A673 (cell line): Measurements from ENCODE around the gene TOR2A. TPM values are rescaled to one million over a fixed set of nuclear protein-coding genes. Genes with fewer than 3 reads are reported as not detected.

Experiments
- BruUV-seq: library from RNA; stranded (reverse); fragments of 400-500 nt; replicated peaks from 2 replicates; lab custom pipeline; 2021; lab: Mats Ljungman, UMichigan
- CTCF ChIA-PET: fragments of 300-600 bp; sonication (Branson Sonifier 250); formaldehyde crosslinking; loops from one replicate; lab custom pipeline; 2022; ENCODE audit warnings: antibody characterized with exemption; lab: Charles Lee
- POLR2A ChIA-PET: fragments of 300-600 bp; sonication (Branson Sonifier 250); formaldehyde crosslinking; loops from one replicate; lab custom pipeline; 2022; ENCODE audit warnings: antibody characterized with exemption; ENCODE audit not compliant: low non-redundant PET; lab: Charles Lee
- DNase-seq: peaks from one replicate; pipeline ENCODE4 v3.0.0-alpha.2; 2015; ENCODE audit warnings: low spot score
- H3K27ac ChIP-seq: fragments of 200-600 bp; sonication (generic); 2 replicates; pipeline ENCODE4 v1.5.1; 2016; ENCODE audit warnings: mixed run types, low read depth, mild to moderate bottlenecking, mixed read lengths, antibody characterized with exemption, low read length; ENCODE audit not compliant: poor library complexity, severe bottlenecking
- H3K27me3 ChIP-seq: fragments of 200-600 bp; sonication (generic); replicated peaks from 2 replicates; pipeline ENCODE4 v1.6.1; 2017; ENCODE audit warnings: mixed run types, low read depth, mild to moderate bottlenecking, mixed read lengths, antibody characterized with exemption, low read length; ENCODE audit not compliant: insufficient read depth, poor library complexity
- H3K36me3 ChIP-seq: fragments of 200-600 bp; sonication (generic); 2 replicates; pipeline ENCODE4 v1.6.1; 2016; ENCODE audit warnings: mixed run types, mild to moderate bottlenecking, mixed read lengths, antibody characterized with exemption, low read length; ENCODE audit not compliant: insufficient read depth, poor library complexity, severe bottlenecking
- H3K4me1 ChIP-seq: fragments of 200-600 bp; sonication (generic); 2 replicates; pipeline ENCODE4 v1.6.1; 2017; ENCODE audit warnings: mixed run types, mild to moderate bottlenecking, mixed read lengths, antibody characterized with exemption, low read length; ENCODE audit not compliant: insufficient read depth, poor library complexity, severe bottlenecking
- H3K4me3 ChIP-seq: fragments of 200-600 bp; sonication (generic); 2 replicates; pipeline ENCODE4 v1.5.1; 2016; ENCODE audit warnings: low read depth, mixed run types, mild to moderate bottlenecking, mixed read lengths, low read length; ENCODE audit not compliant: poor library complexity, severe bottlenecking
- H3K9me3 ChIP-seq: fragments of 200-600 bp; sonication (generic); 2 replicates; pipeline ENCODE4 v1.6.1; 2016; ENCODE audit warnings: mixed run types, low read depth, mild to moderate bottlenecking, mixed read lengths, antibody characterized with exemption, low read length; ENCODE audit not compliant: poor library complexity, severe bottlenecking
- EZH2 ChIP-seq: fragments of 200-600 bp; sonication (generic); IDR thresholded peaks from 2 replicates; pipeline ENCODE4 v1.6.1; 2017; ENCODE audit warnings: borderline replicate concordance, low read depth, mild to moderate bottlenecking, mixed read lengths, antibody characterized with exemption, low read length; ENCODE audit not compliant: poor library complexity, severe bottlenecking
- intact Hi-C: fragments of 100-400 bp; cut with micrococcal nuclease; formaldehyde crosslinking; loops from one replicate; pipeline ENCODE4 v1.10.0; 2022; ENCODE audit not compliant: unreplicated experiment
- total RNA-seq: library from RNA; stranded (reverse); gene quantifications from 2 replicates; pipeline ENCODE4 v1.2.3, GENCODE V29; 2021
- TF ChIP-seq, protein P1 (sequence below): fragments of 300-800, 200-600 bp; sonication (generic); conservative IDR thresholded peaks from 2 replicates; pipeline ENCODE4 v1.5.1; 2017; ENCODE audit warnings: low read depth, mild to moderate bottlenecking, antibody characterized with exemption, low read length, moderate library complexity, mixed read lengths

The TOR2A gene
- total RNA-seq, 1 experiment from 2014 or later: 9.2 TPM

DNA sequence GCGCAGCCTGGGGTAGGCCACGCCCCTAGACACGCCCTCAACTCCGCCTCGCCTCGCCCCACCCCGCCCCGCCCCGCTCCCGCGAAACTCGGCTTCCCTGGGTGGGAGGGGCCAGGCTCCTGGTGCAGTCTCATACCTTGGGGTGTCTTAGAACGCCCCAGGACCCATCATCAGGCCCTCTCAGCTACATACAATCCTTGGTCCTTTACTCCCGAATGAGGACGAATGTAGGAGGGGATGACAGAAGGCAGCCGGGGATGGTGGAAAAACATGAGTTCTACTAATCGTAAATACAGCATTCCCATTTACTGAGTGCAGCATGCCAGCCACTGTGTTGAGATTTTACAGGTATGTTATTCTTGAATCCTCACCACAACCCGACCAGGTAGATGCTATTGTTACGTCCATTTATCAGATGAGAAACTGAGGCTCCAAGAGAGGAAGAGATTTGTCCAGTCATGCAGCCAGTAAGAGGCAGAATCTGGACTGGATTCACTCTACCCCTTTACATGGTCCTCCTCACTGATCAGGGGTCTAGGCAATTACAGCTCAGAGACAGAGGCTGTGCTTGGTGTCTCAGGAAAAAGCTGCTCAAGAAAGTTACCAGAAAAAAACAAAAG lies 36.6 kb upstream of the TOR2A start:
- H3K27me3 ChIP-seq: no peaks in the 10 kb centered on the region
- H3K4me1 ChIP-seq: peaks cover 7% of the 10 kb centered on the region
- no peaks in the 10 kb centered on the region for H3K36me3 ChIP-seq
- ChIA-PET CTCF (interaction anchor here (1.2 kb wide), 1 partner anchor 37 kb away, joined by 7 read pairs; the partner anchor contains the start of gene TOR2A), POLR2A (interaction anchor here (0.6 kb wide), 1 partner anchor 13 kb away, joined by 3 read pairs; no protein-coding TSS in a partner anchor)
- intact Hi-C loops: no loop called here
- no TSS peak for BruUV-seq
- H3K4me3 ChIP-seq: peak overlapping the region; percentile 42
- no peaks in the 10 kb centered on the region for H3K9me3 ChIP-seq
- DNase-seq: no peak
- H3K27ac ChIP-seq: no peak overlapping the region
- TF ChIP-seq EZH2: no peak
- TF ChIP-seq, protein P1, sequence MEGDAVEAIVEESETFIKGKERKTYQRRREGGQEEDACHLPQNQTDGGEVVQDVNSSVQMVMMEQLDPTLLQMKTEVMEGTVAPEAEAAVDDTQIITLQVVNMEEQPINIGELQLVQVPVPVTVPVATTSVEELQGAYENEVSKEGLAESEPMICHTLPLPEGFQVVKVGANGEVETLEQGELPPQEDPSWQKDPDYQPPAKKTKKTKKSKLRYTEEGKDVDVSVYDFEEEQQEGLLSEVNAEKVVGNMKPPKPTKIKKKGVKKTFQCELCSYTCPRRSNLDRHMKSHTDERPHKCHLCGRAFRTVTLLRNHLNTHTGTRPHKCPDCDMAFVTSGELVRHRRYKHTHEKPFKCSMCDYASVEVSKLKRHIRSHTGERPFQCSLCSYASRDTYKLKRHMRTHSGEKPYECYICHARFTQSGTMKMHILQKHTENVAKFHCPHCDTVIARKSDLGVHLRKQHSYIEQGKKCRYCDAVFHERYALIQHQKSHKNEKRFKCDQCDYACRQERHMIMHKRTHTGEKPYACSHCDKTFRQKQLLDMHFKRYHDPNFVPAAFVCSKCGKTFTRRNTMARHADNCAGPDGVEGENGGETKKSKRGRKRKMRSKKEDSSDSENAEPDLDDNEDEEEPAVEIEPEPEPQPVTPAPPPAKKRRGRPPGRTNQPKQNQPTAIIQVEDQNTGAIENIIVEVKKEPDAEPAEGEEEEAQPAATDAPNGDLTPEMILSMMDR: no peak

DNA sequence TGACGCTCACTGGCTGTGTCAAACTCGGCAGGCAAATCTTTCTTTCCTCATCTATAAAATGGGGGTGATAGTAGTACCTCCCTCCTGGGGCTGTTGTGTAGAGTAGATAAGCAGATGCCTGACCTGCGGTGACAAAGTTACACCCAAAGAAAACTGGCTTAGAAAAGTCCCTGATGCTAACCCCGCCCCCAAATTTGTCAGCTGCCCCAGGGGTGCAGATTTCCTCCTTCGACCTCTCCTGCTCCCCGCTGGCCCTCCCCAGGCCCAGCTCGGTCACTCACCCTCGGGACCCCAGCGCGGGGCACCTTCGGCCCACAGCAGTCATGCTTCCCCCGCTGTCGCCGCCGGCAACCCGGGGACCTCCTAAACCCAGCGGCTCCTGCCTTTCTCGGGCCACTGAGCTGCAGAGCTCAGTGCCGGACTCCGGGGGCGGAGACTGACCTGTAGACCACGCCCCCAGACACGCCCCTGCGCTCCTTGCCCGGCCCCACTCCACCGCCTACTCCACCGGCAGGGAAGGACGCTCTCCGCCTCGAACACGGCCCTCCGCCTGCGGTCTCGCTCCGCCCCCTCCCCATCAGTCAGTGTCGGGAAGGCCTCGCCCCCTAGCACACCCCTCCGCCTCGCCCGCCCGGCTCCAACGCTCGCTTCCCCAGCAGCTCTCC lies 35.9 kb upstream of the TOR2A start:
- CTCF ChIA-PET: interaction anchor here (1.2 kb wide), 1 partner anchor 36 kb away, joined by 7 read pairs; the partner anchor contains the start of gene TOR2A

DNA sequence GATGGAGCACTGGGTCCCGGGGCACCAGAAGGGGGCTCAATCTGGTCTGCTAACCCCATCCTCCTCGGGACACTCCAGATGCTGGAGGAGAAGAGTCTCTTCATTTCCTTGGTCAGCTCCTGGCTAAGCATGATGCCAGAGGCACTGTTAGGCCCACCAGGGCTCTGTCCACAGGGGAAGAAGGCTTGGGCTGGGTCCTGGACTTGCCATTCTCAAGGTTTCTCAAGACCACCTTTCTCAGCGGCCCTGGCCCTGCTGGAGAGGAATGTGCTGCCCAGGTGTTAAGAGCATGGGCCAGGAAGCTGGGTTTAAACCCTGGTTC lies 35.5 kb upstream of the TOR2A start:
- H3K36me3 ChIP-seq: no peaks in the 10 kb centered on the region
- POLR2A ChIA-PET: interaction anchor here (0.7 kb wide), 1 partner anchor 23 kb away, joined by 7 read pairs; no protein-coding TSS in a partner anchor
- CTCF ChIA-PET: interaction anchor here (1.2 kb wide), 1 partner anchor 35 kb away, joined by 7 read pairs; the partner anchor contains the start of gene TOR2A
- peaks cover 7% of the 10 kb centered on the region for H3K4me1 ChIP-seq
- peak overlapping the region; percentile 42 for H3K4me3 ChIP-seq
- no peak for TF ChIP-seq EZH2
- TF ChIP-seq, protein P1: no peak
- intact Hi-C loops: no loop called here
- no peaks in the 10 kb centered on the region for H3K27me3 ChIP-seq
- H3K9me3 ChIP-seq: no peaks in the 10 kb centered on the region
- no TSS peak for BruUV-seq
- H3K27ac ChIP-seq: no peak overlapping the region
- DNase-seq: no peak

More for the DNA sequence above, 35.9 kb upstream of the TOR2A start:
- no TSS peak for BruUV-seq
- no peak overlapping the region for H3K27ac ChIP-seq
- intact Hi-C loops: no loop called here
- no peaks in the 10 kb centered on the region for H3K27me3 ChIP-seq
- DNase-seq: peak; percentile 99
- TF ChIP-seq, protein P1: no peak
- TF ChIP-seq EZH2: no peak
- H3K9me3 ChIP-seq: no peaks in the 10 kb centered on the region
- peaks cover 7% of the 10 kb centered on the region for H3K4me1 ChIP-seq
- H3K36me3 ChIP-seq: no peaks in the 10 kb centered on the region
- POLR2A ChIA-PET: interaction anchor here (0.7 kb wide), 1 partner anchor 22 kb away, joined by 7 read pairs; no protein-coding TSS in a partner anchor
- H3K4me3 ChIP-seq: peak overlapping the region; percentile 42
